Measurements from ENCODE around the gene PPP2R5D. TPM values are rescaled to one million over a fixed set of nuclear protein-coding genes. Genes with fewer than 3 reads are reported as not detected.

PPP2R5D gene
- total and polyA plus RNA-seq, 4 donors: 6.7 to 13.9 (median 13.2) TPM

- no peak overlapping the region for H3K9ac ChIP-seq (ENCODE audit: low read depth in 1 of 2, low read length in 2 of 2)
- no peaks in the 10 kb centered on the region for H3K9me3 ChIP-seq (ENCODE audit: control insufficient read depth in 4 of 4, low read length in 3 of 4)
- 96% methylated on average over 11 of the region's 11 CpGs for WGBS
- no peaks in the 10 kb centered on the region for H3K27me3 ChIP-seq (ENCODE audit: control insufficient read depth in 4 of 4, insufficient read depth in 4 of 4, low read length in 3 of 4)
- peaks cover 2 to 16% (median 7%) of the 10 kb centered on the region in 4 donors for H3K4me1 ChIP-seq (ENCODE audit: control insufficient read depth in 4 of 4, insufficient read depth in 4 of 4, low read length in 3 of 4)
- H3K36me3 ChIP-seq (ENCODE audit: control insufficient read depth in 4 of 4, insufficient read depth in 3 of 4, low read depth in 1 of 4, low read length in 3 of 4): peaks cover 10 to 44% (median 28%) of the 10 kb centered on the region in 4 donors
- DNase-seq (ENCODE audit: low spot score): no peak
- no peak overlapping the region for H3K4me3 ChIP-seq (ENCODE audit: low read depth in 1 of 3, low read length in 3 of 3)
- TF ChIP-seq MAX (IDR thresholded peaks at IDR 0.05): no peak
- H3K27ac ChIP-seq (ENCODE audit: low read depth in 1 of 2, low read length in 2 of 2): no peak overlapping the region
Measured at GRCh38 chr6:42967228-42967627, 17.1 kb upstream of the PPP2R5D start.

GRCh38 chr6:42968126-42968701 lies 16.2 kb upstream of the PPP2R5D start:
- H3K27ac ChIP-seq (ENCODE audit: low read depth in 1 of 2, low read length in 2 of 2): no peak overlapping the region
- DNase-seq (ENCODE audit: low spot score): no peak
- no peak for TF ChIP-seq GABPA (IDR thresholded peaks at IDR 0.05 in 1 of 2, conservative IDR thresholded peaks at IDR 0.05 in 1 of 2)
- TF ChIP-seq EGR1 (IDR thresholded peaks at IDR 0.05; ENCODE audit: low read depth in 2 of 2): no peak
- no peak for TF ChIP-seq FOXA2 (IDR thresholded peaks at IDR 0.05)
- no peak for TF ChIP-seq NR2F2 (IDR thresholded peaks at IDR 0.05)
- no peak for TF ChIP-seq YY1 (IDR thresholded peaks at IDR 0.05)
- TF ChIP-seq, protein P1, sequence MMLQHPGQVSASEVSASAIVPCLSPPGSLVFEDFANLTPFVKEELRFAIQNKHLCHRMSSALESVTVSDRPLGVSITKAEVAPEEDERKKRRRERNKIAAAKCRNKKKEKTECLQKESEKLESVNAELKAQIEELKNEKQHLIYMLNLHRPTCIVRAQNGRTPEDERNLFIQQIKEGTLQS (IDR thresholded peaks at IDR 0.05): no peak
- no peak for TF ChIP-seq CTCF (IDR thresholded peaks at IDR 0.05; ENCODE audit: low read depth, low read length, missing input control)
- no peak for TF ChIP-seq HNF4A (conservative IDR thresholded peaks at IDR 0.05)
- TF ChIP-seq SP1 (IDR thresholded peaks at IDR 0.05): no peak
- TF ChIP-seq RXRA (IDR thresholded peaks at IDR 0.05): no peak
- TF ChIP-seq MAX (IDR thresholded peaks at IDR 0.05): no peak
- no peak for TF ChIP-seq ZBTB33 (IDR thresholded peaks at IDR 0.05)
- TF ChIP-seq HNF4G (IDR thresholded peaks at IDR 0.05): no peak
- TF ChIP-seq JUND (IDR thresholded peaks at IDR 0.05): no peak
- TF ChIP-seq TAF1 (conservative IDR thresholded peaks at IDR 0.05): no peak
- peaks cover 10 to 40% (median 25%) of the 10 kb centered on the region in 4 donors for H3K36me3 ChIP-seq (ENCODE audit: control insufficient read depth in 4 of 4, insufficient read depth in 3 of 4, low read depth in 1 of 4, low read length in 3 of 4)
- no peaks in the 10 kb centered on the region for H3K27me3 ChIP-seq (ENCODE audit: control insufficient read depth in 4 of 4, insufficient read depth in 4 of 4, low read length in 3 of 4)
- no peaks in the 10 kb centered on the region for H3K9me3 ChIP-seq (ENCODE audit: control insufficient read depth in 4 of 4, low read length in 3 of 4)
- H3K4me1 ChIP-seq (ENCODE audit: control insufficient read depth in 4 of 4, insufficient read depth in 4 of 4, low read length in 3 of 4): peaks cover 0 to 9% (median 2%) of the 10 kb centered on the region in 4 donors
- no peak overlapping the region for H3K4me3 ChIP-seq (ENCODE audit: low read depth in 1 of 3, low read length in 3 of 3)
- WGBS: 93% methylated on average over 12 of the region's 12 CpGs
- H3K9ac ChIP-seq (ENCODE audit: low read depth in 1 of 2, low read length in 2 of 2): no peak overlapping the region
